Cerebellar nuclear complex (tissue), 1 donor: ENCODE data around the gene SOX18.

Experiments
- DNase-seq, 2 experiments: peaks; one replicate each; lab custom pipeline; 2025; lab: John Stamatoyannopoulos, UW

SOX18 gene

DNA sequence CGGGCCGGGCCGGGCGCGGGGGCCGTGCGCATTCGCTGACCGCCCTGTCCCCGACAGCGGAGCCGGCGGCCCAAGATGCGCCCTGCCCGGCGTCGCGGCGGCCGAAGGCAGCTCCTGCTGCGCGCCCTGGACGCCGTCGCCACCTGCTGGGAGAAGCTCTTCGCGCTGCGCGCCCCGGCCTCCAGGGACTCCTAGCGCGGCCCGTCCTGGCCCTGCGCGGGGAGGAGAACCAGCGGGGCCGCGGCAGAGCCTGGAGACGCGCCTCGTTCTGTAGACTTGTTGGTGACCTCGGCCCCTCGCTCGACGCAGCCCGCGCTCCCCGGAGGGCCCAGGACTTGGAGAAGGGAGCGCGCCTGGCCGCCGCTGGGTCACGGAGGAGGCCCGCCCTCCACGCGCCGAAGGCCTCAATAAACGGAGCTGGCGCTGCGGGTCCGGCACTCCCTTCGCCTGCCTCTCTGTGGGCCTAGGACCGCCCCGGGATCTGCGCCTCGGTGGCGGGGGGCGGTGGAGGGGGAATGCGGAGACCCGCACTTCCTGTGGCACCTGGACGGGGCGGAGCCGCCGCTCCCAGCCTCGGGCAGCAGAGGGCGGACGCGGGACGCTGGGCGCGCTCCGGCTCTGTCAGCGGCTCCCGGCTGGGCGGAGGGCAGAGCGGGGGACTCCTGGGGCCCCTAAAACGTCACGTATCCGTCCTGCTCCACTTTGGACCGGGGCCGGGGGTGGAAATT, 10.7 kb downstream of the SOX18 start:
- DNase-seq = no peak

DNA sequence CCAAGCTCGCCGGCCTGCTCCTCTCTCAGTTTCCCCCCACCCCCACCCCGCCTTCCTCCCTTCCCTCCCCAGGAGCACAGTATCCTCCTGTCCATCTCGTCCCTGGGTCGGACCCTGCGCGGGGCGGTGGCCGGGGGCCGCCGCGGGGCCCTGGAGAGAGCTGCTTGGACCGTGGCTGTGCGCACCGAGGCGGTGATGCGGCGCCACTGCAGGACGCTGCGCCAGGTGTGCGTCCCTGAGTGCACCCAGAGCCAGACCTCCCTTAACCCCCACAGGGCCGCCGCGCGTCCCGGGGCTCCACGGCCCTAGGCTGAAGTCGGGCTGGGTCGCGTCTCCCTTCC, 11.2 kb downstream of the SOX18 start:
- DNase-seq = no peak

DNA sequence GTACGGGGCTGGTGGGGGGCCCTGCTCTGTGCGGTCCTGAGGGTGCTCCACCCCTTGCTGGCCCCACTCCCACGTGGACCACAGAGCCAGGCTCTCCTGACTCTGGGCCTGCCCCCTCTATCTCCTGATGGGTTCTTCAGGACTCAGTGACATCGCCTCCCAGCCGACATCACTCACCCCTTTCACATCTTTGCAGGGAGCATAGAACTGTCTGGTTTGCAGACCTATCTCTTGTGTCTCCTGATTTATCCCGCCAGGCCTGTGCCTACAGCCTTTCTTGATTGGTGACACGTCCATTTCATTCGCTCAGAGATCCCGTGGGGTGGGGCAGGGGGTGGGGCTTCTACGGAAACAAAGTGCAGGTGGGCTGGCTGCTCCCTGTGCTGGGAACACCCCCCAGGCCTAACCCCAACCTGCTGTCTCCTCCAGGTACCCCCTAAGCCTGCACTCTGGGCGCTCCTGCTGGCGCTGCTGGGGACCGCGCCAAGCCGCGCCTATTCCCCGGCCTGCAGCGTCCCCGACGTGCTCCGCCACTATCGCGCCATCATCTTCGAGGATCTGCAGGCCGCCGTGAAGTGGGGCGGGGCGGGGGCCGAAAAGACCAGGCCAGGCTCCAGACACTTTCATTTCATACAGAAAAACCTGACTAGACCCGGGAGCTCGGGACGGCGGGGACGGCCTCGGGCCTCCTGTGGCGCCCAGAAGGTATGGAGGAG, 11.8 kb downstream of the SOX18 start:
- no peak for DNase-seq

DNA sequence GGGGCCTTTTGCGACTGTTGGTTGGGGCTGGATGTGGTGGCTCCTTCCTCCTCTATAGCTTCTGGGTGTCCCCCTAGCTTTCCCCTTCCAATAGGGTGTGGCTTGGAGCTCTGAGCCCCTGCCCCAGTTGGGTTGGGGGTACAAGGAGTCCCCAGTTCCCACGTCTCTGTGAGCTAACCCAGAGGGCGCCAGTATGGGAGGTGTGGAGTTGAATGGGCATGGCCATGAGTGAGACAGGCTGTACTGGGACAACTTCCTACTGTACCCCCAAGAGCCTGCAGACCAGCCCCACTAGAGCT, 12.3 kb downstream of the SOX18 start:
- DNase-seq = no peak

DNA sequence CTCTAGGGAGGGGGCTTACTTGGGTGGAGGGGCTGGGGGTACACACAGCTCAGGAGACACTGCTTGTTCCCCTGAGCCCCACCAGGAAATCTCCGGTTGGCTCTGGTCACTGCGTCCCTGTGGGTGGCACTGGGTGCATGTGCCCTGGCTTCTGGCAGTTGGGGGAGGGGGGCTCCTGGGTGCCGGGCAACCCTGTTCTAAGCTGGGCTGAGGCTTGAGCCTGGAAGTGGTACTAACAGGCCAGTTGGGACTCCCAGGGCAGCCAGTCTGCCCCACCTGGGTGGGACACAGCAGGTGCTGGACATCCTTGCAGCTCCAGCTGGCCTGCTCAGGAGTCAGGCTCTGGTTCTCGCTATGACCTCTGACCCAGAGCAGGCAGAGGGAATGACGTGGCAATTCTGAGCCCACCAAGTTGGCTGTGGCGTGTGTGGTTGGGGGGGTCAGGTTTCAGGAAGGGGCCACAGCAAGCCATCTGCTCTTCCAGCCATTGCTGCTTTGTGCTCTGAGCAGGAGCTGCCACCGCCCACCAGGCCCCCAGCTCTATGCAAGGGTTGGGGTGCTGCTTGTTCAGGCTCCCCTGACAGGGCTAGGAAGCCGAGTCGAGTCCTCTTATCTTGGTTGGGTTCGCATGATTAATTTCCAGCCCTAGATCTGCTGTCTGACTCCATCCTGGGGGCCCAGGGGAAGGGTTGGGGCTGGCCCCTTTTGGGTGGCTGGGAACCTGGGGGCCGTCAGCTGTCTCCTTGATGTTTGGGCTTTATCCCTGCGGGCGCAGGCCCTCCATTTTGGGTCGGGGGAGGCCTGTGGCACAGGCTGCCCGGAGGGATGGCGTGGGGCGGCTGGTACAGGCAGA, 12.9 kb downstream of the SOX18 start:
- no peak for DNase-seq

DNA sequence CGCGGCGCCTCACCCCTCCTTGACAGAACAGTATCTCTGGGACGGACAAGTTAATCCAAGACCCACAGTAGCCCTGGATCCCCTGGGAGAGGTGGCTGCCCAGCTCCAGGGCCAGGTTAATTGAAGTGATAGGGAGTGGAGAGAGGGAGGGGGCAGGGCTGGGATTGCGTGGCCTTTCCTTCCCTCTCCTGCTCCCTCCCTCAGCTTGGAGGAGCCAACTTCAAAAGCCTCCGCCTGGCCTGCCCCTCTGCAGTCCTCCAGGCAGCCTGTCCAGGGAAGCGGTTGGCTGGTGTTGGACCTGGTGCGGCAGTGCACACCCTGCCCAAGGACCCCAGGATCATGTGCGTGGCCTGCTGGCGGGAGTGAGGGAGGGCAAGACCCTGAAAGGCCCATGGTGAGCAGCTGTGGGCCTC, 13.5 kb downstream of the SOX18 start, which contains the start of gene C20orf204:
Gene C20orf204 (plus strand): TSS at position 250 of the 413 bp plus-strand sequence. CDS start 142 bp downstream, at position 392.
- no peak for DNase-seq

DNA sequence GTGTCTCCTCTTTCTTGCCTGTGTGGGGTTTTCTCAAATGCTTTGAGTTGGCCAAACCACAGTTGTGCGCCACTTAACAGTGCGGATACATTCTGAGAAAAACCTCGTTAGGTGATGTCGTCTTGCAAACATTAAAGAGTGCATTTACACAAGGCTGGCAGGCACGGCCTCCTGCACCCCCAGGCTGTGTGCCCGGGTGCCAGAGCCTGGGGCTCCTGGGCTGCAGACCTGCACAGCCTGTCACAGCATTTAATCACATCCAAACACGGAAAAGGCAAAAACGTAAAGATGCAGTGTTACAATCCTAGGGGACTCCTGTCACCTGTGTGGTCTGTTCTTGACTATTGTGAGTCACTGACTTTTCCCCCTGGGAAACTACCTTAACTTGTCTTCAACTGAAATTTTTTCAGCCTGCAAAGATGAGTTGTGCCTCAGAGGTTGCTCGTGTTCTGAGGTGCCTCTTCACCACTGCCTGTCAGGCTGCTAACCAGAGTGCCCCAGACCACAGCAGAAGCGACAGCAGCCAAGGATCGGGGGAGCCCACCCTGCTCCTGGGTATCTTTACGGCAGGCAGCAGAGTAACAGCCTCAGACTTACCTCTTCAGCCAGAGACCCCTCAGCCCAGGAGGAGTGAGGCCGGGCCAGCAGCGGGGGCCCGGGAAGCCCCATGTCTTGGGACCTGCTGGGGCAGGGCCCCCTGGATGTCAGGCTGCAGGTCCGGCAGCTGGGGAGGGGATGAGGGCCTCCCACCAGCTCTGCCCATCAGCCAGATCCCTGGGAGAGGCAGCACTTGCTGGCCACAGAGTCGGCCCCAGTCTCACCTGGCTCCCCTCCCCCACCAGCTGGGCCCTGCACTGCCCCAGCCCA, 14.1 kb downstream of the SOX18 start:
- DNase-seq = no peak

DNA sequence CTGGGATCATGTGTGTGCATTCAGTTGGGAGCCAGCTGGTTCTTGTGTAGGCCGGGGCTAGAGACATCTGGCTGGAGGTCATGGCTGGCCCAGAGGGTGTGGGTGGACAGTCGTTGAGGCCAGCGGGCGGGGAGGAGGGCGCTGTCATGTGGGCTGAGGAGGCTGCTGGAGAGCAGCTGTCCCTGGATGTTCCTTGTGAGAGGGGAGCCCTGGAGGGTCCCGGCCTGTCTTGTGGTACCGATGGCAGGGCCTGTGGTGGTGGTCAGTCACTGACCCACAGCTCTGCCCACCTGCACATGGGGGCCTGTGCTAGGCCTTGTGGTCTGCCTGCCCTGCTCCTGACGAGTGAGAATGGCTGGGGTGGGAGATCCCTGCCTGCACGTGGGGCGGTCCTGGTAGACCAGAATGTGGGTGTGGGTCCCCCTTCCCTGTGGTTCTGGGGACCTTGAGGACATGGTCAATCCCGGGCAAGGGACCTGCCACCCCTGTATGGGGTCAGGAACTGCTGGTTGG, 15.4 kb downstream of the SOX18 start:
- no peak for DNase-seq

DNA sequence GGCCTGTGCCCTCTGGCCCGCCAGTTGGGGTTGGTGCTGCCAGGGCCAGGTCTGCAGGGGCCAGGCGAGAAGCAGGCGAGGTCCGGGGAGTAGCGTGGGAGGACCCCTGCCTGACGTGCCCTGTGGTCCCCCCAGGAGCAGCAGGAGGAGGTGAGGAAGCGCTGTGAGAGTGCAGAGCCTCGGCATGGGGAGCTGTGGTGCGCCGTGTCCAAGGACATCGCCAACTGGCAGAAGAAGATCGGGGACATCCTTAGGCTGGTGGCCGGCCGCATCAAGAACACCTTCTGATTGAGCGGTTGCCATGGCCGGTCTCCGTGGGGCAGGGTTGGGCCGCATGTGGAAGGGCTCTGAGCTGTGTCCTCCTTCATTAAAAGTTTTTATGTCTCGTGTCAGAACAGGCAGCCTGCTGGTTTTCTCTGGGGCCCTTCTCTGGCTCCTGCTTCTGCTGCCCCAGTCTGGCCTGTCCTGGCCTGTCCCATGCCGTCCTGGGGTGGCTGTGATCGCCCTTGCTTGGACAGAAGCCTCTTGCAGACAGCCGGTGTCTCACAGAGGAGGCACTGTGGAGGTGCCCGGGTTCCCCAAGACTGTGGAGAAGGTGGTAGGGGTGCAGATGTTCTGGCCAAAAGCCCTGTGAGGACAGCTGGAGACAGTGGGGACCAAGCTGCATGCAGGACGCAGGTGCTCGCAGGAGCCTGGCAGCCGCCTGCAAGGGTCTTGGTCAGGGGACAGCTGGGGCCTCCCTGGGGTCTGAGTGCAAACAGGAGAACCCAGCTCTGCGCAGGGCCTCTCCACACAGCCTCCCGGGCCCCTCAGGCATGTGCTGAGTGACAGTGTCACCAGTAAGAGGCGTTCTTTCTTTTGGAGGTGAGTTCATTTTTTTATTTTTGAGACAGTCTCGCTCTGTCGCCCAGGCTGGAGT, 16.5 kb downstream of the SOX18 start:
- no peak for DNase-seq

DNA sequence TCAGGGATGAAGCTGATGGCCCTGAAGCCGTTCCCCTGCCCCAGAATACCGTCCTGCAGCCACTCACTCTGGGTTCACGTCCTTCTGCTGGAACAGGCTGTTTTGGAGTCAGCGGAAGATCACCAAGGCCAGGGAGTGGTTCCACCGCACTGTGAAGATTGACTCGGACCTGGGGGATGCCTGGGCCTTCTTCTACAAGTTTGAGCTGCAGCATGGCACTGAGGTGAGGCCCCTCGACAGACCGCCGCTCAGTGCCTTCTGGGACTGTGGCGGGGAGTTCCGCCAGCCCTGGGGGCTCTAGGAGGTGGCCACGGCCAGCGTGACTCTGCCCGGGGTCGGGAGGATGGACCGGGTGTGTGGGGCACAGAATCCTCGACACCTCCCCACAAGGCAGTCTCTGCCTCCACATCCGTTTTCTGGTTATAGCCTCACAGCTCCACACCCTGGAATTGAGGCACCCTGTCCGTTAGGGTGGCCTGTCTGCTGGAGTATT, 17.6 kb downstream of the SOX18 start:
- no peak for DNase-seq

DNA sequence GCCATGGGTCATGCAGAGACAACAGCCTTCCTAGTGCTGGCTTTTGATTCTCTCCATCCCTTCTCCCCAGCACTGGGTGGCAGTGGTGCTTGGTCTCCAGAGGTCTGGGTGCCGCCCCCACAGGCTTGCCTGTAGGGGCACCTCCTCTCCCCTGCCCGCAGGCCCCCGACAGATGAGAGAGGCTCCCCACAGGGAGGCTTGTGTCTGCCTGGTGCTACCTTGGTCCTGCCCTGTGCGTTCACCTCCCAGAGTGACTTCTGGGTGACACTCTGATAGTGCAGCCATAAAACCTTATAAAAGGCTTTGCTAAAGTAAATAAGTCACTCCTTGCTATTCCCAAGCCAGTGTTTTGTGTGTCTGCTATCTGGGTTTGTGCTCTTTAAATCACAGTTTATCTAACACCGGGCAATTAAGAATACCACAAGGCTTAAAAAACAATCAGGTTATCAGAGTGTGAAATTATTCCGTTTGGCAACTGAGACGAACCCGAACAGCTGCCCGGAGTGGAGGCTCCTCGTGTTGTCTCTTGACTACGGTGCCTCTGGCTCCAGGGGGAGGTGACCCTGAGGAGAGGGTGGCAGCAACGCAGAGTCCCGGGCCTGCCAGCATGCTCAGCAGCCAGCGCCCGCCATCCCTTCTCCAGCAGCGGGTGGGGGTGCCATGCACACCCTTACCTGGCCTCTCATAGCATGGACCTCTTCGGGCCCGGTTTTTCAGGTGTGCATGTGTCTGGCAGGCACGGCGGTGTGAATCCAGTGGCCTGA, 18.9 kb downstream of the SOX18 start:
- no peak for DNase-seq

DNA sequence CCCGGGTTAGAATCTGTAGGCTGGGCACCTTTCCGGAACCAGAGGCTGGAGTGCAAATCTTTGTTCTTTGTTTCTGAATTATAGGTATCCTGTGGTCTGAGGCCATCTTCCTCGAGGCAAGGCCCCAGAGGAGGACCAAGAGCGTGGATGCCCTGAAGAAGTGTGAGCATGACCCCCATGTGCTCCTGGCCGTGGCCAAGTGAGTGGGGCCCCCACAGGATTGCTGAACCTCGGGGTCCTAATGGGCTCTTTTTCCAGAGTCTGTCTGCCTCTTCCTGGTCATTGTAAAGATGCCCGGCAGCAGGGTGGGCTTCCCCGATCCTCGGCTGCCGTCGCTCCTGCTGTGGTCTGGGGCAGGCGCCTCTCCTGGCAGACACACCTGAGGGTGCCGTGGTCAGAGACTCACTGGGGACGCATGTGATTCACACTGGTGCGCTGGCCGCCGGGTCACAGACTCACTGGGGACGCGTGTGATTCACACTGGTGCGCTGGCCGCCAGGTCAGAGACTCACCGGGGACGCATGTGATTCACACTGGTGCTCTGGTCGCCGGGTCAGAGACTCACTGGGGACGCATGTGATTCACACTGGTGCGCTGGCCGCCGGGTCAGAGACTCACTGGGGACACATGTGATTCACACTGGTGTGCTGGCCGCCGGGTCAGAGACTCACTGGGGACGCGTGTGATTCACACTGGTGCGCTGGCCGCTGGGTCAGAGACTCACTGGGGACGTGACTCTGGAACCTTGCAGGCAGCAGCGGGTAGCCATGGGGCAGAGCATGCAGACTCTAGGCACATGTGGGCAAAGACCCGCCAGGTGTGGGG, 19.9 kb downstream of the SOX18 start:
- DNase-seq = no peak

DNA sequence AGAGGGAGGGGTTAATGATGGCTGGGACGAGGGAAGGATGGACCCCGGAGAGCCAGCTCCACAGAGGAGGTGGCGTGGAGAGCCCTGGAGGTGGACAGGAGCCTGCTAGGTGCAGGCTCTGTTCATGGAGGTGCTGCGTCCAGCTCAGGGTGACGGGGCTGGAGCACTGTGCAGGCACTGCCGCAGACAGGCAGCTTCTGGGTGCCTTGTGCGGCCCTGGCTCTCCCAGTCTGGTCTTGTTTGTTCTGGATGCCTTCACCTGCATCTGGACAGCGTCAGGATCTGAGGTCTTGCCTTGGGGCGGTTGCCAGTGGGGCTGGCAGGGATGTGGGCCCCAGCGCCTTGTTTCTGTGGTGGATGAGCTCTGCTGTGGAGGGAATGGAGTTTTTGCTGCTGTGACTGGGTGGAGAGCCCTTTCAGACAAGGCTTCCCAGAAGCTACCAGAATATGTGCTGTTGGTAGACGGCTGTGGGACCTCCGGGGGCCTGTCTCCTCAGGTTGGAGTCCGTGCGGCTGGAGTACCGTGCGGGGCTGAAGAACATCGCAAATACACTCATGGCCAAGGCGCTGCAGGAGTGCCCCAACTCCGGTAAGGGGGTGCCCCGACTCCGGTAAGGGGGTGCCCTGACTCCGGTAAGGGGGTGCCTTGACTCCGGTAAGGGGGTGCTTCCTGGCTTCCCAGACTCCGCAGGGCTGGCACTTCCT, 21.3 kb downstream of the SOX18 start:
- no peak for DNase-seq

DNA sequence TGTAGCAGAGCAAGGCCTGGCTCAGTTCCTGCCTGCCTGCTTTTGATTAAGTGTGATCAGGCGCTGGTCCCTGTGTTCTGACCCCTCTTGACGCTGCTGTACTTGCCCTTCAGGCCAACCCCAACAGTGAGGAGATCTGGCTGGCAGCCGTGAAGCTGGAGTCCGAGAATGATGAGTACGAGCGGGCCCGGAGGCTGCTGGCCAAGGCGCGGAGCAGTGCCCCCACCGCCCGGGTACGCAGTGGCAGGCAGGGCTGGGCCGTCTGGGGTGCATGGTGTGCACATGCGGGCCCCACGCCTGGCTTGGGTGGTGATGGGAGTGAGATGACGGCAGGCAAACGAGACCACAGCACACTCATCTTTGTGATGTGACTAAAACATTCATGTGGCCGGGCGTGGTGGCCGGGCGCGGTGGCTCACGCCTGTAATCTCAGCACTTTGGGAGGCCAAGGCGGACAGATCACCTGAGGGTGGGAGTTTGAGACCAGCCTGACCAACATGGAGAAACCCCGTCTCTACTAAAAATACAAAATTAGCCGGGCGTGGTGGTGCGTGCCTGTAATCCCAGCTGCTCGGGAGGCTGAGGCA, 23.5 kb downstream of the SOX18 start:
- DNase-seq = no peak

DNA sequence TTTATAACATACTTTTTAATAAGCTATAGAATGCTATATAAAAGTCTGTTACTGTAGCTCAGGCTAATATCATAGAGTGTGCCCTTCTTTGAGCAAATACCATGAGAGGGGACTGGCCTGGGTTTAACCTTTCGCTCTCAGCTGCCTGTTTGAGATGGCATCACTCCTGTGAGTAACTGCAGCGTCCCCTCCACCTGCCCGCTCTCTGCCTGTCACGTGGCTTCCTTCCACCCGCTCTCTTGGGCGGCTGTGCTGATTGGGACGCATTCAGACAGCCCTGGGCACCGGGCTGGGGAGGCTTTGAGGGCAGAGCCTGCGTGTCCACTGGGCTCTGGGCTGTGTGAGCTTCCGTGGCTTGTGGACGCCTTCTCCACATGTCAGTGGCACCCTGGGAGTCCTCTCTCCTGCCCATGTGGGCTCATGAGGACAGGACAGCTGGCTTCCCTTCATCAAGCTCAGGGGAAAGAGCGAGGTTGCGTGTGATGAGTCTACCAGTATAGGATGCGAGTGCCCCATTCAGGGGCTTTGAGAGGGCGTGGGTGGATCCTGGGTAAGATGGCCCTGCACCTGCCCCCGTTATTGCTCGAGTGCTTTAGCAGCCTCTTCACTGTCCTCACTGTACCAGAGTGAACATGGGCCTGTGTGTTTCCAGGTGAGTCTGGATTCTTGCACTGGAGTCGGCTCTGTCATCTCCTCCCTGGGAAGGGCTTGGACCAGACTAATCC, 24.2 kb downstream of the SOX18 start:
- no peak for DNase-seq

DNA sequence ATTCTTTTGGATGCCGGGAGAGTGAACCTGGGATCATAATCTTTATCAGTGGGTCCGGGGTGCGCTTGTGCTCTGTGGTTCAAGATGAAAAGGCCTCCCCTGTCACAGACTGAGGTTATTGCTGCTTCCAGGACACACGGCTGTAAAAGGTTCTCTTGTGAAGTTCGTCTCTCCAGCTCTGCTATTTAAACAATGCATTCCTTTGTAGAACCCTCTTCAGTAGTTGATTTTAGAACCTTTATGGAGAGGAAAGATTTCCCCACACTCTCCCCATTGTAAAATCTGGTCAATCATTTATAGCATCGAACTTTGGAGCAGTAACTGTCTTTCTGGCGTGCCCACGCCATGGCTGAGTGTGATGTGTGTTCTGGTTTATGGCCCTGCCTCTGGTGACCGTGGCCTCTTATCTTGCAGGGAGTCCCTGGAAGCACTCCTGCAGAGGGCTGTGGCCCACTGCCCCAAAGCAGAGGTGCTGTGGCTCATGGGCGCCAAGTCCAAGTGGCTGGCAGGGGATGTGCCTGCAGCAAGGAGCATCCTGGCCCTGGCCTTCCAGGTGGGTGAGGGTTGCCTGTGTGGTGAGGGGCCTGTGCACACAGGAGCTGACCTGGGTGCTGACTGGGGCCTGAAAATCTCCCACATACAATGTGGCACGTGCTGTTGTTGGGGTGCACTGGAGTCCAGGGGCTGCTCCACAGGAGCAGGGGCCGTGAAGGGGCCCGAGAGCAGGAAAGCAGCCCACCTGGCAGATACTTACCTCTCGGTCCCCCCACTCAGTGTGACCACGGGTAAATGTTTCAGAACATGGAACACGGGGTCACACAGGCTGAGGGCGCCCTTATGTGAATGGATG, 25.1 kb downstream of the SOX18 start:
- DNase-seq = no peak
